Embryonic facial prominence (tissue), 1 donor: ENCODE results near the gene TIGD2.
"Not testable (repeated sequence)": the region's sequence is repeated elsewhere in the genome, so short reads cannot be mapped to it uniquely, and the experiment has no call there.

ENCODE experiments used
- DNase-seq: peaks from one replicate; pipeline ENCODE4 v3.0.0-alpha.2; 2016; ENCODE audit errors: extremely low spot score

Gene TIGD2

DNA sequence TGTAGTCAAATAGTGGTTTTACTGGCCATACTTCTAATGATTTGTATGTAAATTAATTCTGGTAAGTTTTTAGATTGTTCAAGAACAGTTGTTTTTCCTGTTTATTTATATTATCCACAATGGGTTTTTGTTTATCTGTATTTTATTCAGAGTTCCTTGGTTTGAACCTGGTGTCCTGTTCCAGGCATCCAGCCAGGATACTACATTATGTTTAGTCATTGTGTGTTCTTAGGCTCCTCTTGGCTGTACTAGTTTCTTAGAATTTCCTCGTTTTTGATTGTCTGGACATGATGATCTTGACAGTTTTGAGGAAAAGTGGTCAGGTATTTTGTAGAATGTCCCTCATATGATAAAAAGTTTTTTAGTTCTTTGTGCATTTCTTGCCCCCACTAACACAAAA, 7.8 kb downstream of the TIGD2 start:
- no peak for DNase-seq

DNA sequence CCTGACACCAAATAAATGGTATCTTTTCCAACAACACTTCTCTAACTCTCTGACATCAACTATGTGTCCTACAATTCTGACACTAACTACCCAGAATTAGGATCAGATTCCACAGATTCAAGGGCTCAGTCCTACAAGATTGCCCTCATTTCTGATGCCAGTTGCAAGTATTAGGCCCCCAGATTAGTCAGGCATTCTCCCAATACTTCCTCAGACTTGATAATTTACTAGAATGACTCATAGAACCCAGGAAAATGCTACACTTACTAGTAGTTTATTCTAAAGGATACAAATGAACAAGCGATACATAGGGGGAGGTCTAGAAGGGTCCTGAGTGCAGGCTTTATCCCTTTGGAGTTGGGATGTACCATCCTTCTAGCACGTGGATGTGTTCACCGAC, 8.5 kb downstream of the TIGD2 start:
- DNase-seq, result no peak

DNA sequence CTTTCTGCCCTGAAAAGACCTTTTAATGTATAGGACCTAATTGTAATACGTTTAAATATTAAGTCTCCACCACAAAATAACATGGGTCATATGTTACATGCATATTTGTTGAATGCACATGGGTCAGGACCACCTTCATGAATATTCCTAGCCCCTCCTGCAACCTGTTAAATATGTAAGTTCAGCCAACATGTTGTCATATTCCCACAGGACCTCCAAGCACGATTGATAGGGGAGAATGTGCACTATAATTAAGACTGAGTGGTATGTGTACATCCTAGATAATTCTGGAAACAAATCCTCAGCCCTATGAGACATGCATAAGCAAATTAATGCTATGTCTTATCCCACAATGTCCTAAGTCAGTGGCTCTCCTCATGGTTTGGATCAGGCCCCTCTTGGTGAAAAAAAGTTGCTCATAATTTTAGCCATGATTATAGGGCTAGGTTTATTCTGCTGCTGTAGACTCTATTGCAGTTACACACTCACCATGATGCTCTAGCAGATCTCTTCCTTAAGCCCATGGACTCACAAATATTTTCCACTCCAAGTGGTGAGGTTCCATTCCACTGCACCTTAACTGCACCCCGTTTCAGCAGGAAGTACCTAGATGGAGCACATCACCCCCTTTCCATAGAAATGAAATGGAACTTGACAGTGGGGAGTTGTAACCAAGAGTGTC, 10.2 kb downstream of the TIGD2 start:
- DNase-seq, result no peak

DNA sequence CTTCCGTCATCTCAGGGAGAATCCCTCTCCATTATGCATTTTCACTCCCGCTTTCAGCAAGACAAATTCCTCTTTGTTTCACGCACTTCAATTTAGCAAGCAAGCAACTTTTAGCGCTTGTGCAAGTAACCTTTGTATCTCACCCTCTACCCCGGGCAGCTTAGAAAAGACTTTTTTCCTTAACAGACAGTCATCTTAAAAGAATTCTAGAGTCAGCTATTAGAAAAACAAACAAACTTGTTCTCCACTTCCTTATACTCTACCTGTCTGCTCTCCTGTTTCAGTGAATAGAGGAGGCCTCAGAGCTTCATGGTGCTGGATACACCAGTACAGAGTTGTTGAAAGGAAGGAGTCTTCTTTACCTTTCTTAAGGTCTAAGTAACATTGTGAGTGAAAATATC, 12.1 kb downstream of the TIGD2 start:
- DNase-seq, result no peak

DNA sequence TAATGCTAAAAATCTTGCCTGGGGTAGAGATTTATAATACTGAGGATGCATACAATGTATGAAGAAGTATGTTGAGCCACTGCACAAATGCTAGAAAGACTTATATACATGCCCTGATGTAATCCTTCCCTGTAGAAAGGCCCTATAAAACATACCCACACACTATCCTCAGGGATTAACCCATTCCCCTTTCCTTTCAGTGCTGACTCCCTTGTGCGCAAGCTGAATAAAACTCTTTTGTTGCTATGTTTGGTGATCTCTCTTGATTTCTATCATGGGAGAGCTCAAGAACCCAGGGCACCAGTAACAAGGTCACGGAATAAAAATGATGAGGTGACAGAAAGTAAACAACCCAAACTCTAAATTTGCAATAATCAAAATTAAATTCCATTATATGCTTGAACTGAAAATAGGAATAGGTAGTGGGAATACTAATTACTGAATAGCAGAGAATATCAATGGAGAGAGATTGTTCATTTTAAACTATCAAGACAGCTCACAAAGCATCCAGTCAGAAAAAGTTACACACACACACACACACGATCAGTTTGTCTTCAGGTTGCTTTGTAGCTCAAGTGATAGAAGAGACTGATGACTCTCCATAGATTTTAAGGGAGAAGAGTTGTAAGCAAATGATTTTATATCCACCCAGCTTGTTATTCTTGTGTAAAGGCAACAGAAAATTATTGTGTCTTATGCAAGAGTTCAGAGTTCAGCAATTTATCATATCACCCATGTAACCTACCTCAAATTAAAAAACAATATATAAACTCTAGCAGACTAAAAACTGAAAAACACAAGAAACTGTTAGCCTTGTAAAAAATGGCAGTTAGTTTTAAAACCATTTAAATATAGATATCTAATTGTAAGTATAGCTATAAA, 14.8 kb downstream of the TIGD2 start:
- no peak for DNase-seq

DNA sequence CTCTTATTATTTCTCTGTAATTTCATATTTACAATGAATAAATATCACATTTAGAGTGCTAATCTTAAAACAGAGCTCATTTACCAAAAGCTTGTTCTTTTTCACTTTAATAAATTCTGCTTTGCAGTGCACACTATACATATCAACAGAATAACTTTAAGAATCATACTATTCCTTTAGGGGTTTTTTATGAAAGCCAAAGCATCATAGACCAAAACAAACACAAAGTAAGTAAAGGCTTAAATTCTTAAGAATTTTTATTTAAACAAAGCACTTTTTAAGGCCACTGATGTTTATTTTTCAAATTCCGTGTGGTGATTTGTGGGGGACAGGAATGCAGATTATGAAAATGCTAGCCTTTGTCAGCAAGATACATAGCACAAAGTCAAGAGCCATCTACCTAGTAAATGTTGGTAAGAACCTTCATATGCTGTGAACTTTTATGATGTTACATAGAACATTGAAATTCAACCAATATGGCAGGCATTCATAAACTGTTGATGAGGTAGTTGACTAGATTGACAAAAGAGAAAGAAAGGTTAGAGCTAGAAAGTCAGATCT, 17.8 kb downstream of the TIGD2 start:
- DNase-seq, result no peak

DNA sequence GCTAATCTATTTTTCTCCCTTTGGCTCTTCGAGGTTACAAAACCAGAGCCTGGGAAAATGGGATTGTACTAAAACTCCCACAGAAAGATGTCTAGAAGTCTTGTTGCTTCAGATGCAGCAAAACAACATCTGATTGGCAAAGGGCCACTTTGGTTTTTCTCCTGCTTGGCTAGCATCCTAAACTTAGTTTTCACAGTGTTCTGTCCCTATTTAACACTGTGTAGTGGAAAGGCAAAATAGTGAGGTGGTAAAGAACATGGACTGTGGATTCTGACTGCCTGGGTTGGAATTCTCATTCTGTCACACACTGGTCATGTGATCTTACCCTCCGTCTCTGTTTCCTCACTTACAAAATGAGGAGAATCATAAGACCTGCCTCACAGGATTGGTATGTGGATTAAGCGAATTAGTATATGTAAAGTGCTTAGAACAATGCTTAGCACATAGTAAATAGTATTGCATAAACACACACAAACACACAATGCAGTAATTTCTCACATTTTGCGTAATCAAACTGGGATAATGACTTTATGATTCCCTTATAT, 23.5 kb downstream of the TIGD2 start:
- no peak for DNase-seq

DNA sequence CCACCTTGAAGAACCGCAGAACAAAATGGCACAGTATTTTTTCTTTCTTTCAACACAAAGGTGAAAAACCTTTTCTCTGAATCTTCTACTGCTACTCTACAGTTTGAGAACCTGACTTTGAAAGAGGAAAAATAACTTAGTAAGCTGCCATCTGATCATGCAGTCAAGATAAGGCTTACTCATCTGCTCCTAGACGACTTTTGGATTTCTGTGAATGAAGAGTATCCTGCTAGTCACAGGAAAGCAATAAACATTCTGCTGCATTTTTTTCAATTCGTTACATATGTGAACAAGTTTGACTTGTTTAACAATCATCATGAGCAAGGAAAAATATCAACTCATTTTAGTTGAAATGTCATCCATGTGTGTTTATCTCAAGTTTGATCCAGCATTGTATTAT, 25.2 kb downstream of the TIGD2 start:
- no peak for DNase-seq

DNA sequence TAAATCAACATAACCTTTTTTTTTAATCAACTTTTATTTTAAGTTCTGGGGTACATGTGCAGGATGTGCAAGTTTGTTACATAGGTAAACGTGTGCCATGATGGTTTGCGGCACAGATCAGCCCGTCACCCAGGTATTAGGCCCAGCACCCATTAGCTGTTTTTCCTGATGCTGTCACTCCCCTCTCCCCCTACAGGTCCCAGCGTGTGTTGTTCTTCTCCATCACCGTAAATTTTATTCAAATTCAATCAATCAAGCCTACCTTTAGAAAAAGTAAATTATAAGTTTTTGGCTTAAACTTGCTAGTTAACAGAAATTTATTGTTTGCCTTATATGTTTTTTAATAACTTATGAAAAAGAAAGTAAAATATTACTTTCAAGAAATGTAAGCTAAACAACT, 25.9 kb downstream of the TIGD2 start:
- no peak for DNase-seq

DNA sequence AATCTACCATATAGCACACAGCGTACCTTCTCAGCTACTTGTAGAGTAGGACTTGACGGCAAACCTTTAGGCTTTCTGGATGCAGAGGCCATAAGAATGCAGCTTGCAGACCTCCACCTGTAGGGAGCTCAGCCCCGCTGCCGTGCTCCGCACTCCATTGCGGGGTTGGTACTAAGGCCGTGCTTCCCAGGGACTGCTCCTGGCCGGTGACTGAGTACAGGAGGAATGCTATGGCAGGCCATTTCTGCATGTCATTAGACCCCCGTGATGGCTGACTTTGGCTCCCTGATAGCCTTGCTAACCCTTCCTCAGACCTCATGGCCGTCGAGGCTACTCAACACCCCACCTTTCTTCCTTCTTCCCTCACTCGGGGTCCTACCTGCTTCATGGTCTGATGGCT, 26.4 kb downstream of the TIGD2 start:
- DNase-seq, result no peak

DNA sequence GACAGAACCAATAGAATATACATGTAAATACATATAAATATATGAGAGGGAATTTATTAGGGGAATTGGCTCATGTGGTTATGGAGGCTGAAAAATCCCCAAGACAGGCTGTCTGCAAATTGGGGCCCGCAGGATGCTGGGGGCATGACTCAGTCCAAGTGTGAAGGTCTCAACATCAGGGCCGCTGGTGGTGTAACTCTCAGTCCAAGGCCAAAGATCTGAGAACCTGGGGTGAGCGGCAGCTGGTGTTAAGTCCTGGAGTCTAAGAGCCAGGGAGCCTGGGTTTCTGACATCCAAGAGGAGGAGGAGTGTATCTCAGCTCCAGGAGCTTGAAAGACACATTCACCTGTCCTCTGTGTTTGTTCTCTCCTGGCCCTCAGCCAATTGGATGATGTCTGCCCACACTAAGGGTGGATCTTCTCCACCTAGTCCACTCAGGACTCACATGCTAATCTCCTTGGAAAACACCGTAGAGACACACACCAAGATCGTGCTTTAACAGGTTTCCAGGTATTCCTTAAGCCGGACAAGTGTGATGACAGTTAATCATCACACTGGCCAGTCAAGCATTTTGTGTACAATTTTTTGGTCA, 28.9 kb downstream of the TIGD2 start:
- DNase-seq, result no peak

DNA sequence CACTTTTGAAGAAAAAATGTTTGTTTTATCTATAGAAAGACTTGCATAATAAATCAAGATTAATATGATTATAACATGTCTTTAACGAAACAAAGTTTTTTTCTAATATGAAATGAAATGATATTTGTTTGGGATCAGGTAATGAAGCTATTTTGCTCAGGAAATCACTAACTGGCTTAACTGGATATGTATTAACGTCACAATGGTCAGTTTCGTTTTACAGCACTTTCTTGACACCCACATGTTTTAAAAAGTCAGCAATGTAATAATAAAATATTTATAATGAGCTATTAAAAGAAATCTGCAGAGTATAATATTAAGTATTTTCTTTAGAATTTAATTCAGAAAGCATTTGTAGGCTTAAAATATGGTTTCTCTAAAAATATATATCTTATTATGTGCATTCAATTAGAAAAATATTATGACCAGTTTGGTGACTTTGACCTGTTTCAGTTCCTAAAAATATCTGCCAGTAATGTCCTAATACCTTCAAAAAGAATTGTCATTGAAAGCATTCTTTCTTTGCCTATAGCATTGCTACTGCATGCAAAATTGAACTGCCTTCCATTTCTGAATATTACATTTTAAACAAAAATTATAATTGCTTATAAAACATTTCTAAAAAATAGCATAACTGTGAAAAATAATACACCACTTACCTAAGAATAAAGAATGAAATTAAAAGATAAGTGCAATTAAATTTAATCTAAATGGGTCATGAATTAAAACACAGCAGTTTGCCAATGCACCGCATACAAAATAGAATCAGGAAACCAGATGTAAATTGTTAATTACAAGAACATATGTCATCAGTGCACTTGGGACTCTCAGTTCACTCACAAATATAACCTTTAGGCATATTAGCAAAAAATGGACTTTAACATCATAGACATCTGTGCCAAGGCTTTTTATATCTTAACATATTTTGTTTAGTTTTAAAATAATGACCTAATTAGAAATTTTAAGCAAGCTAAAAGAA, 31.6 kb downstream of the TIGD2 start:
- no peak for DNase-seq

DNA sequence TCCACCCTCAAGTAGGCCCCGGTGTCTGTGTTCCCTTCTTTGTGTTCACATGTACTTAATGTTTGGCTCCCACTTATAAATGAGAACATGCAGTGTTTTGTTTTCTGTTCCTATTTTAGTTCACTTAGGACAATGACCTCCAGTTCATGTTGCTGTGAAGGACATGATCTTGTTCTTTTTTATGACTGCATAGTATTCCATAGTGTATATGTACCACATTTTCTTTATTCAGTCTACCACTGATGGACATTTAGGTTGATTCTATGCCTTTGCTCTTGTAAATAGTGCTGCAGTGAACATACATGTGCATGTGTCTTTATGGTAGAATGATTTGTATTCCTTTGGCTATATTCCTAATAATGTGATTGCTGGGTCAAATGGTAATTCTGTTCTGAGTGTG, 33.3 kb downstream of the TIGD2 start:
- not testable (repeated sequence) for DNase-seq

DNA sequence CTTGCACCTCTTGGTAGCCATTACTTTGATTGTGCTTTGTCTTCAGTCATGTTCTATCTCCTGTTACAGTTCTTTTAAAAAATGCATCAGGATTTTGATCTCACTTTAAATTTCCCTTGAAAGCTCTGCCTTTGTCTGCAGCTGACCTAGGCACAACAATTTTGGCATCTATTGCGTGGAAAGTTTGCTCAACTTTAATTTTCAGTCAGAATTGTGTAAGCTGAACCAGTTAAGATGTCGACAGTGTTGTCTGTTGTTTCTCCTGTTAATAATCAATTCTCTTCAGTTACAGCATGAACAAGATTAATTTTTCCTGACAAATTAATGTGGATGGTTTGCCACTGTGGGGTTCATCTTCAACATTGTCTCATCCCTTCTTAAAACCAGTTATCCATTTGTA, 34.9 kb downstream of the TIGD2 start:
- no peak for DNase-seq

DNA sequence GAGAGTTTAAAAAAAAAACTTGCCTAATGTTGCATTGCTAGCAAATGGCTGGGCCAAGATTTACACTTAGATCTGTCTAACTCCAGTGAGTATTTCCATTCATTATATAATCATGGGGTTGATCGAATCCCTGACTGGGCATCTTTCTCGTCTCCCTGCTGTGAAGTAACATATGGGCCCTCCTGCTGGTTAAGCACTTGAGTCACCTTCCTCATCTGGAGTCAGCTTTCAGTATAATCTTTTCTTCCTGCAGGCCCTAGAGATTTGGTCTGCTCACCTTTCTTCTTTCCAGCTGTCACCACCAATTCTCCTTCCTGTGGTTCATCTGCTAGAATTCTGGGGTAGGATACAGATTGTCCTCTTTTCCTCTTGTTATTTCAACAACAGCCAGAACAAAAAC, 41.6 kb downstream of the TIGD2 start:
- DNase-seq, result no peak

DNA sequence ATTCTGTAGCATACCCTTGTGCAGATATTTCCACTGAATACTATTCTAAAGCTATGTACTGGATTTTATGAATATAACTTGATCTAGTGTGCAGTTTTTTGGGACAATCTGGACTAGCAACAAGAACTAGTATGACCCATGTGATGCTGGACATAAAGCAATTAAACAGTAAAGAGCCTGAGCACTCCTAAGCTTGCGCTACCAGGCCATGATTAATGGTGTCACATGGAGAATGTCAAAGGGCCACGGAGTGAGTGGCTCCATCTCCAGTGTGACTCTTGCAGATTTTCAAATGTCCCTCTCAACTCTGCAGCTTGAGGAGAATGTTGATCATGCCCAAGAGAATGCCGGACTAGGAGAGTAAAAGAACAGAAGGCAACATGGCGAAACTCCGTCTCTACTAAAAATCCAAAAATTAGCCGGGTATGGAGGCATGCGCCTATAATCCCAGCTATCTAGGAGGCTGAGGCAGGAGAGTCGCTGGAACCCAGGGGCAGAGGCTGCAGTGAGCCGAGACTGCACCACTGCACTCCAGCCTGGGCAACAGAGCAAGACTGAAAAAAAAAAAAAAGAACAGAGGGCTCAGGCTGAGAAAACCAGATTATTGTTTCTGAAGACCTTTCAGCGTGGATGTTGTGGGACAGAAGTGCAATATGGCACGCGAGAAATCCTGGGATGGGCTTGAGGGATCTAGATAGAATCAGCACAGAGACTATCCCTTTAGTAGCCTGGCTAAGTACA, 45.0 kb downstream of the TIGD2 start:
- no peak for DNase-seq

DNA sequence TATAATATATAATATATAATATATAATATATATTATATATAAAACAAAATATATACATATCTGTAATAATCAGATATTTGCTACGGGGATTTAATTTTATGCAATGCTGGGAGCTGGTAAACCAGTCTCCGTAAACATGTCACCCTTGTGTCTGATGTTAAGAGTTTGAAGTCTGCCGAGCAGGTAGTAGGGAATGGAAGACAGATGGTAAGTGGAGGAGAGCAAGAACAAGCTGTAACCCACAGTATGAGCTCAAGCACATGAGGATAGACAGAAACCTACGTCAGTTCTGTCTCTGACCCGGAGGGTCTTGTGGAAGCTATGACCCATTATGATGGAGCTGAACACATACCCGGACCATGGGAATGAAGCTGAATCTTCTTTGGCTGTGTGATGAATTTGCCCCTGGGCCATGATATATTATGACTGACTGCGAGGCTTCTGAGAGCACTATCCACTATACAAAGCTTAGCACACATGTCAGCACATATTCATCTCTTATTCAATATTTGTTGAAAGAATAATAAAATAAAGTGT, 46.2 kb downstream of the TIGD2 start:
- DNase-seq, result no peak

DNA sequence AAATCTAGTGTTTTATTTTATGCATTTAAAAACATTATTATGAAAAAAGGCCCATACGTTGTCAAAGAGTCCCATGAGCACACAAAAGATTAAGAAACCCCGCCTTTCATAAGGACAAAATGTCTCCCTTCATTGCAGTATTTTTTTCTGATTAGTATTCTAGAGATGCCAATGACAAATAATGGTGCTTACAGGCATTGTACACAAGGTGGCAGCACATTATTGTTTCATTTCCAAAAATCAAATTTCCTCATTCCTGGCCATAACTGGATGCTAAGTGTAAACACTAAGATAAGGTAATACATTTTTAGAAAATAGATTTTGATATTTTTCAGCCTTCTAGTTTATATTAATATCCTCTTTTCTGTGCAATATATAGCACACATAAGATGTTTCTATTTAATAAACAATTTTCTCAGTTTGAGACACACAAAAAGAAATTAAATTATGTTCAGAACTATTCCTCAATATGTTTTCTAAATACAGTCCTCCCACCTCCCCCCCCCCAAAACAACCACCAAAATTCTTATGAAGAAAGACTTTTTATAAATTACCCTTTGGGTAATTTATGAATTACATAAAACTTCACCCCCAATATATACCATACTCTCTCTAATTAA, 47.7 kb downstream of the TIGD2 start:
- DNase-seq, result no peak

DNA sequence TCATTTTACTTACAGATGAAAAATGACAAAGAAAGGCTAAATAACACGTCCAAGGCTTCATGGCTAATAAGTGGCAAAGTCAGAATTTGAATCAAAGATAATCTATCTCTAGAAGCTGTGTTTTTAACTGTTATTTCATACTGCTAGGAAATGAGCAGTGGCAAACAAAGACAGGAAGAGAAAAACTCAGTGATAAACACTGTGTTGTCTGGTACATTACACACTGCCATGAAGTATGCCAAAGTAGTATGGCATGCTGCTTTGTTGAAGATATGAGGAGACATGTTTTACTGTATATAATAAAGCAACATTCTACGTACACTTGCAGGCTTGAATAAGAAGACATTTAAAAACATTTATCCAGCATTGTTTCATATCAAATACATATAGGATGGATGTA, 49.5 kb downstream of the TIGD2 start:
- no peak for DNase-seq

DNA sequence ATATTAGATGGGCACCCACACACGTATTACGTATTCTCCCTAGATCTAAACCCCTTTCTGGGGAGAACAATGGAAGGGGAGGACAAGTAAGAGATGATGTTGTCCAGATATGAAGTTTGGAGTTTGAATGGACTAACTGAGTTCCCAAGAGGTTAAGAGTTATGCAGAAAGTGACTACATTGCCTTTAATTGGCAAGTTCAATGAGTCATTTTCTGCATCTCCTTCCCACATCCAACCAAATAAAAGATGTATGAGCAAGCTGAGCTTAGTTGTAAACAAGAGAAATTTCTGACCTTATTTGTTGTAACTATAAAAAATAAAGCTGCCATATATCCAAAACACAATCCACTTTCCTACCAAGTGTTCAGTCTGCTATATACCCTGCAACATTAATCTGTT, 50.5 kb downstream of the TIGD2 start:
- no peak for DNase-seq
